Gastrocnemius medialis (tissue), 4 donors: ENCODE measurements around the gene POLR3E.

Experiments used
- CTCF ChIP-seq, 5 experiments: fragments of 450-650 bp in 3 of 5; fragments of 200-600 bp in 2 of 5; sonication (generic) in 2 of 5; IDR thresholded peaks in 4 of 5; conservative IDR thresholded peaks in 1 of 5; 1 replicate in 4 of 5; 2 replicates in 1 of 5; pipeline ENCODE4 v1.5.1; 2016 to 2019; ENCODE audit warnings: antibody characterized with exemption in 5 of 5, mild to moderate bottlenecking in 3 of 5, moderate library complexity in 3 of 5
- POLR2A ChIP-seq, 2 donors: fragments of 450-650 bp; IDR thresholded peaks; one replicate each; pipeline ENCODE4 v1.6.1; 2017; ENCODE audit warnings: antibody characterized with exemption in 2 of 2, mild to moderate bottlenecking in 2 of 2, moderate library complexity in 2 of 2

- TF ChIP-seq CTCF (IDR thresholded peaks at IDR 0.05 in 4 of 5, conservative IDR thresholded peaks at IDR 0.05 in 1 of 5) (no peak), POLR2A (IDR thresholded peaks at IDR 0.05) (no peak)
These were observed 69.2 kb downstream of the POLR3E start for GRCh38 chr16:22366371-22366770.
